GM18498 (cell line): Measurements from ENCODE around the gene WASL.

Source experiments
- ATAC-seq: cut with Tn5 transposase; IDR thresholded peaks from one replicate; pipeline ENCODE4 v1.9.1; 2021; ENCODE audit warnings: mild to moderate bottlenecking, moderate library complexity; ENCODE audit not compliant: unreplicated experiment

Gene WASL

DNA sequence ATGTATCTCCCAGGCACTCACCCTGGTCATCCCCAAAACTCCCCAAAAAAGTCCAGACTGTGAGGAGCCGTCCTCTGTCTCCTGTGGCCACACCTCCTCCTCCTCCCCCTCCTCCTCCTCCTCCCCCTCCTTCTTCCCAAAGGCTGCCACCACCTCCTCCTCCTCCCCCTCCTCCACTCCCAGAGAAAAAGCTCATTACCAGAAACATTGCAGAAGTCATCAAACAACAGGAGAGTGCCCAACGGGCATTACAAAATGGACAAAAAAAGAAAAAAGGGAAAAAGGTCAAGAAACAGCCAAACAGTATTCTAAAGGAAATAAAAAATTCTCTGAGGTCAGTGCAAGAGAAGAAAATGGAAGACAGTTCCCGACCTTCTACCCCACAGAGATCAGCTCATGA is 86.0 kb downstream of the WASL start:
- ATAC-seq = no peak

- no peak for ATAC-seq
These were observed 86.5 kb downstream of the WASL start for GRCh38 chr7:123662293-123662692.

GRCh38 chr7:123661765-123662164 is 87.0 kb downstream of the WASL start:
- no peak for ATAC-seq

GRCh38 chr7:123660514-123661354 is 88.1 kb downstream of the WASL start:
- no peak for ATAC-seq

DNA sequence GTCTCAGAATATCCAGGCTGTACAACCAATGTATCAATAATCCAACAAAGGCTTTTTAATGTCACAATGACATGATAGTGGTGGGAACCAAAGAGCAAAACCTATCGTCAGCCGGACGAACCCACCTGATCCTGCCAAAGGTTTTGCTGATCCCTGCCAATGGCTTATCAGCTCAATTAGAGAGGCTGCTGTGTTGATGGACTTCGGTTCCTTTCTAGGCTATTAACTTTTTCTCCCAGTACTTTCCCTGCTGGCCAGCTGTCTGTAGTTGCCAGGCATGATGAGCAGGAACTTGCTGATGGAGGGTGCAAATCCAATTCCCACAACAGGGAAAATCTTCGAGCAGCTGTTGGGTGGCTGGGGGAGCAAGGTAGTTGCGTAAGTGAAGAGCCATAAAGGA is 90.8 kb downstream of the WASL start:
- ATAC-seq = no peak

DNA sequence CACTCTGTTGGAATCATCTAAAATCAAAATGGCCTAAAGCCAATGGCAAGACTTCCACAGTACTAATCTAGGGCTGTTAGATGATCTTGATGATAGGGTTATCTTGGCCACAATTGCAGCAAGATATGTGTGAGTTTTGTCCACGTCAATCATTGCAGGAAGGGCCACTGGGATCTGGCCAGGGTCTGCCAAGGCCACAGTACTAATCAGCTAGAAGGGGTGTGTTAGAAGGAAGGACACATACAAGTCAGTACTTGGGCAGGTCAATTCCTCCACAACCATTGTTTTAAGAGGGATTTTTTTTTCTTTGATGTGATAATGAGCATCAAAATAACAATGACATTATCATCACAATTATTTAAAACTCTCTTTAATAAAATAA is 91.5 kb downstream of the WASL start:
- ATAC-seq = no peak

DNA sequence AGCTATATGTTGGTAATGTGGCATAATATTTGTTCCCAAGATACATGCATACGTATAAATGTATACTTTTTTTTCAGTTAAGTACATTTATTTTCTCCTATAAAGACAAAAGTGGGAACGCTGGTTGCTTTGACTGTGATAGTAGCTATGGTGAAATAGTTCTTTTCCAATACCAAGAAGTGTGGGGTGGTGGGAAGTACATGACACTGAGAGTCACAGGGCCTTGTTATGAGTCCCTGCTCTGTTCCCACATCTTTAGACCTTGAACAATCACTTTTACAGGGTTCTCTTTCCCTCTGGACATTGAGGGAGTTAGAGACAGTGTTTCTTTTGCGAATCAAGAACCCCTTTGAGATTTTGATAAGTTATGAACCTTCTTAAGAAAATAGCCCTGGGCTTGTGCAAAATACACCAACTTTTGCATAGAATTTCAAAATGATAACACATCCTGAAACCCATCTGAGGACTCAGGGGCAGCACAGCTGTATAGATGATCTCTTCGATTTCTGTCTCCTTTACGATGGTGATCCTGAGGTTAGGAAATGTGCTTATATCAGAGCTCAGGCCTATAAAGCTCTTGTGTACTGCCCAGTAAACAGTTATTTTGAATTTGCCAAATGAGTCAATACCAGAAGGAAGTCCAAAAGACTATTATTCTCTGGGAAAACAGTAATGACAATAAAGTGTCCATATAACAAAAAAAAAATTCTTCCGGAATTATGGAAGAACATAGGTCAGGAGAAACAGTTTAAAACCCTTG is 92.1 kb downstream of the WASL start:
- ATAC-seq = no peak

- no peak for ATAC-seq
These were observed 93.2 kb downstream of the WASL start, which contains the start of gene LMOD2 for GRCh38 chr7:123655614-123656013. Gene LMOD2 (plus strand): TSS chr7:123655866. CDS start chr7:123655964, 98 bp downstream.

DNA sequence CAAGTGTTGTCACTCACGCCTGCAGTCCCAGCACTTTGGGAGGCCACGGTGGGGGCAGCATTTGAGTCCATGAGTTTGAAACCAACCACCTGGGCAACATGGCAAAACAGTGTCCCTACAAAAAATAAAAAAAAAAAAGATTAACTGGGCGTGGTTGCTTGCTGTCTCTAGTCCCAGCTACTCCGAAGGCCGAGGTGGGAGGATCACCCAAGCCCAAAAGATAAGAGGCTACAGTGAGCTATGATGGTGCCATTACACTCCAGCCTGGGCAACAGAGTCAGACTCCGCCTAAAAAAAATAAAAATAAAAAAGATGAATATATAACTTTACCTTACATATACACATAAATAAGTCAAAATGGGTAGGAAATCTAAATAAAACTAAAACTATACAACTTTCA is 95.6 kb downstream of the WASL start:
- ATAC-seq = no peak

DNA sequence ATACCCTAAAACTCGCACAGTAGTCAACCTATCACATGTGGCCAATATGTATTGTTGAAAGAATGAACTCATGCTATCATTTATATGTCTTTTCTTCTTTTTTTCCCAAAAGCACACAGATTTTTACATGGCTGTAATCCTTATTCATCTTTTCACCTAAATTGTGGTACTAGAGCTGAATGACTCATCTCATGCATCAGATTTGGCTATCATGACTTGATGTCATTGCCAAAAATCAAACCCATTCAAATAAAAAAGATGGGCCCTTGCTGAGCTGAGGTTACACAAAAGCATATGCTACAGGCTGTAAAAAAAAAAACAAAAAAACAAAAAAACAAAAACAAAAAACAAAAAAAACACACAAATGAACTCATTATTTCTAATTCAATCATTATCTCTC is 96.4 kb downstream of the WASL start:
- no peak for ATAC-seq

GRCh38 chr7:123650595-123650994 is 98.2 kb downstream of the WASL start:
- ATAC-seq = no peak

- ATAC-seq = no peak
These were observed 98.8 kb downstream of the WASL start for GRCh38 chr7:123649964-123650363.

DNA sequence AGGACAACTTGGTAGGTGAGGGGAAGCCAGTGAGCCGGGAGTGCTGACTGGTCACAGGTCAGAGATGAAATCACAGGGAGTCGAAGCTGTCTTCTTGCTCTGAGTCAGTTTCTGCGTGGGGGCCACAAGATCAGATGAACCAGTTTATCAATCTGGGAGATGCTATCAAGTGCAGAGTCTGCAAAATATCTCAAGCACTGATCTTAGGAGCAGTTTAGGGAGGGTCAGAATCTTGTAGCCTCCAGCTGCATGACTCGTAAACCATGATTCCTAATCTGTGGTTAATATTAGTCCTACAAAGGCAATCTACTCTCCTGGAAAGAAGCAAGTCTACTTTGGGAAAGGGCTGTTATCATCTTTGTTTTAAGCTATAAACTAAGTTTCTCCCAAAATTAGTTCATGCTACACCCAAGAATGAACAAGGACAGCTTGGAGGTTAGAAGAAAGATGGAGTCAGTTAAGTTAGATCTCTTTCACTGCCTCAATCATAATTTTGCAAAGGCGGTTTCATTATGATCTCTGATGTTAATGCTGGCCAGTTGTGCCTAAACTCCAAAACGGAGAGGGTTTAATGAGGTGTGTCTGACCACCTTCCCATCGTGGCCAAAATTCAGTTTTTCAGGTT is 101.6 kb downstream of the WASL start:
- no peak for ATAC-seq

DNA sequence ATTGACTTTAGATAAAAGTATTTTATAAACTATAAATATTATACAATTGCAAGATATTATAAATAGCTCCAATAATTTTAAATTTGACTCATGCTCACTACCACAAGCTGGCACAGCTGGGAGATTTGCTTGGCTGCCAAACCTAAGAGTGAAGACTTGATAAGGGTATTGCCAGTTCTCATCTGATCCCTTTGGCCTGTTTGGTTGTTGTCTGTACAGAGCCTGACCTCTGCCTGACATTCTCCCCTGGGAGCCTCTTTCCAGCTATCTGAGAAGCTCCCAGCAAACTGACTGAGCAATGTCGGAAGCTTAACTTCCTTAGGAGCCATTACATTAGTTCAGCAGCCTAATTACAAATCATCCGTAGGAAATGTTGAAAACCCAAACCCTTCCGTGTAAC is 103.3 kb downstream of the WASL start:
- ATAC-seq = no peak

DNA sequence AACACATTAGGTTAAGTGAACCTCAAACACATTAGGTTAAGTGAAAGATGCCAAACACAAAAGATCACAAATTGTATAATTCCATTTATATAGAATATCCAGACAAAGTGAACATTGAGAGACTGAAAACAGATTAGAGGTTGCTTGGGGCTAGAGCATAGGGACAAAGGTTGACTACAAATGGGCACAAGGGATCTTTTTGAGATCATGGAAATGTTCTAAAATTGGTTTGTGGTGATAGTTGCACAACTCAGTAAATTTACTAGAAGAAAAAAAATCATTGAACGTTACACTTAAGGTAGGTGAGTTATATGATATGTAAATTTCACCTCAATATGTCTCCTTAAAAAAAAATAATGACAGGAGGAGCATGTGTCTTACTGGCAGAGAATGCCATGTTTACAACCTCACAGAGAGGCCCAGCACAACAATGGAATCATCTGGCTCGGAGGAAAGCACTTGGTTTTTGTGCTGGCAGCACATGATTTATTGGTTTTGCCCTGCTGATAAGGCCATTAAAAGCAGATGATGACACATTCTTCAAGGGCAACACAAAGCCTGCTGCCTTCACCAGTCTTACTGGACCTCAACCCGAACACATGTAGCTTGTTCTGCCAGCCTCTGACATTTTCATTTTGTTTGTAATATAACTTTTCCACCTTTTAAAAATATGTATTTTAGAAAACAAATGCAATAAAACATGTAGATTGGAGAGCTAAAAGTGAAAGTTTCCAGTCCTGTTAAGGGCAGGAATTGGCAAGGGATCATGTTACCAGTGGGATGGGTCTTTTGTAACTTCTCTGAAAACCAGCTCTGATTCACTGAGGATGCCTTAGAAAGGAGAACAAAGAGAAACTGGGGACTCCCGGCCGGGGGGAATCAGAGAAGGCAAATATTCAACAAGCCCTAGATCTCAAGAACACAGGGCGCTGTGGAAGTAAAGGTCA is 105.0 kb downstream of the WASL start:
- no peak for ATAC-seq

GRCh38 chr7:123641901-123642300 is 106.9 kb downstream of the WASL start:
- no peak for ATAC-seq

DNA sequence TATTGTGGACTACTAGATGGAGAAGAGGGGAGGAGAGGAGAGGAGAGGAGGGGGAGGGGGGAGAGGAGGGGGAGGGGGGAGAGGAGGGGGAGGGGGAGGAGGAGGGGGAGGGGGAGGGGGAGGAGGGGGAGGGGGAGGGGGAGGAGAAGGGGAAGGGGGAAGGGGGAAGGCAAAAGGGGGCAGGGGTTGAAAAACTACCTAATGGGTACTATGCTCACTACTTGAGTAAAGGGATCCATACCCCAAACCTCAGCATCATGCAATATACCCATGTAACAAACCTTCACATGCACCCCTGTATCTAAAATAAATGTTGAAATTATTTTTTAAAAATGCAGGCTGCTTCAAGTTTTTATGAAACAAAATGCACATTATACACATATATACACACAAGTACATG is 108.2 kb downstream of the WASL start:
- ATAC-seq = no peak

DNA sequence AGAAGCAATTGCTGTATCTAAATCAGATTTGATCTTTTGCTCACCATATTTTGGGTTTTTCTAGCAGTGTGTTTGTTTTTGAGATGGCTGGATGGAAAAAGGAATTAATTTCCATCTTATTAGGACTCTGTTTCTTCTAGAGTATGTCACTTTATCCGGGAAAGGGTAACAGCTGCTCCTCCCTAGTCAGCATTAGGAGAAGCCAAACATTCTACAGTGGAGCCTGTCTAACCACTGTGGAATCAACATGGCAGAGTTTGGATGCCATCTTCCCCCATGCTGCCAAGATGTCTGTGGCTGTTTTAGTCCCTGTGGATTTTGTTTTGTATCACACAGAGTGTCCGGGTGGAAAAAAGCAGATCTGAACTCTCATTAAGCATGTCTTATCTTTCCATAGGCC is 109.2 kb downstream of the WASL start:
- ATAC-seq = no peak

- ATAC-seq = no peak
These were observed 110.9 kb downstream of the WASL start for GRCh38 chr7:123637878-123638277.

GRCh38 chr7:123637203-123637602 is 111.6 kb downstream of the WASL start:
- ATAC-seq = no peak
